HCT116 (cell line): ENCODE measurements around the gene MUTYH. TPM values are rescaled to one million over a fixed set of nuclear protein-coding genes. Genes with fewer than 3 reads are reported as not detected.

ENCODE experiments used
- ATAC-seq: fragments of 200-7000 bp; cut with Tn5 transposase; 2 replicates; pipeline ENCODE4 v1.9.1; 2020; ENCODE audit warnings: mild to moderate bottlenecking, moderate library complexity
- Bru-seq: library from RNA; stranded (reverse); fragments of 400-500 nt; gene quantifications from one replicate; lab custom pipeline; 2021; lab: Mats Ljungman, UMichigan
- BruChase-seq, 2 experiments: library from RNA; stranded (reverse); fragments of 400-500 nt; gene quantifications; one replicate each; lab custom pipeline; 2021; lab: Mats Ljungman, UMichigan
- BruUV-seq: library from RNA; stranded (reverse); fragments of 400-500 nt; replicated peaks from 2 replicates; lab custom pipeline; 2021; lab: Mats Ljungman, UMichigan
- CTCF ChIA-PET: fragments of 300-600 bp; sonication (Branson Sonifier 250); formaldehyde crosslinking; loops from one replicate; lab custom pipeline; 2021; ENCODE audit warnings: antibody characterized with exemption; lab: Charles Lee
- POLR2A ChIA-PET: fragments of 300-600, 350-600 bp; sonication (Branson Sonifier 250); formaldehyde crosslinking; loops from one replicate; lab custom pipeline; 2021; ENCODE audit warnings: antibody characterized with exemption; lab: Charles Lee
- RAD21 ChIA-PET, 2 experiments: fragments of 300-600 bp; sonication (Branson Sonifier 250); formaldehyde crosslinking; loops; one replicate each; lab custom pipeline; 2023; ENCODE audit warnings: low total read pairs in 2 of 2; ENCODE audit not compliant: uncharacterized antibody in 2 of 2, unreplicated experiment in 2 of 2, low non-redundant PET in 1 of 2; lab: Charles Lee
- DNase-seq: peaks from one replicate; pipeline ENCODE4 v3.0.0-alpha.2; 2010; ENCODE audit warnings: low read depth, low spot score
- H2AFZ ChIP-seq: fragments of 200-600 bp; shearing (Covaris generic), sonication (generic); 2 replicates; pipeline ENCODE4 v1.6.1; 2017; ENCODE audit warnings: low read depth, mixed run types, mixed read lengths, antibody characterized with exemption, low read length; ENCODE audit not compliant: poor library complexity, severe bottlenecking
- H3K27ac ChIP-seq: 2 replicates; pipeline ENCODE4 v1.5.1; 2012; ENCODE audit warnings: low read depth, low read length
- H3K27me3 ChIP-seq: fragments of 200-600 bp; sonication (generic); 2 replicates; pipeline ENCODE4 v1.6.1; 2016; ENCODE audit warnings: mixed run types, low read length, mixed read lengths; ENCODE audit not compliant: insufficient read depth
- H3K36me3 ChIP-seq, 2 experiments: fragments of 200-500 bp in 1 of 2; fragments of 200-600 bp in 1 of 2; sonication (Bioruptor generic) in 1 of 2; sonication (generic) in 1 of 2; 2 replicates each; pipeline versions ENCODE4 v1.5.1 to v1.6.1; 2014 to 2016; ENCODE audit warnings: low read length in 2 of 2, inconsistent platforms in 1 of 2, mixed read lengths in 1 of 2, mixed run types in 1 of 2; ENCODE audit not compliant: insufficient read depth in 2 of 2, control insufficient read depth in 1 of 2
- H3K4me1 ChIP-seq, 2 experiments: fragments of 200-600 bp in 1 of 2; sonication (generic) in 1 of 2; 2 replicates each; pipeline versions ENCODE4 v1.5.1 to v1.6.1; 2012 to 2017; ENCODE audit warnings: low read length in 2 of 2, inconsistent platforms in 1 of 2, mild to moderate bottlenecking in 1 of 2, mixed read lengths in 1 of 2, mixed run types in 1 of 2, moderate library complexity in 1 of 2; ENCODE audit not compliant: insufficient read depth in 2 of 2, control insufficient read depth in 1 of 2
- H3K4me2 ChIP-seq: fragments of 200-600 bp; sonication (generic); 2 replicates; pipeline ENCODE4 v1.6.1; 2017; ENCODE audit warnings: mixed run types, low read length, mixed read lengths
- H3K4me3 ChIP-seq, 2 experiments: fragments of 200-600 bp in 1 of 2; sonication (generic) in 1 of 2; replicated peaks in 1 of 2; 2 replicates each; pipeline ENCODE4 v1.5.1; 2011 to 2016; ENCODE audit warnings: low read length in 2 of 2, control low read depth in 1 of 2, low read depth in 1 of 2, mild to moderate bottlenecking in 1 of 2, mixed read lengths in 1 of 2, mixed run types in 1 of 2
- H3K79me2 ChIP-seq: fragments of 200-600 bp; sonication (generic); 2 replicates; pipeline ENCODE4 v1.6.1; 2017; ENCODE audit warnings: mild to moderate bottlenecking, mixed run types, low read length, moderate library complexity, mixed read lengths; ENCODE audit not compliant: insufficient read depth
- H3K9ac ChIP-seq: fragments of 200-600 bp; sonication (generic); 2 replicates; pipeline ENCODE4 v1.6.1; 2016; ENCODE audit warnings: low read length, mixed read lengths
- H3K9me2 ChIP-seq: fragments of 200-600 bp; sonication (generic), shearing (Covaris generic); 2 replicates; pipeline ENCODE4 v1.6.1; 2017; ENCODE audit warnings: mixed run types, mild to moderate bottlenecking, moderate library complexity; ENCODE audit not compliant: insufficient read depth
- H3K9me3 ChIP-seq, 2 experiments: fragments of 200-500 bp in 1 of 2; fragments of 200-600 bp in 1 of 2; sonication (Bioruptor generic) in 1 of 2; sonication (generic) in 1 of 2; 2 replicates each; pipeline ENCODE4 v1.6.1; 2014 to 2017; ENCODE audit warnings: low read length in 2 of 2, mixed read lengths in 2 of 2, inconsistent platforms in 1 of 2, low read depth in 1 of 2, mild to moderate bottlenecking in 1 of 2, mixed run types in 1 of 2, moderate library complexity in 1 of 2; ENCODE audit not compliant: control insufficient read depth in 1 of 2, insufficient read depth in 1 of 2
- H4K20me1 ChIP-seq: fragments of 200-600 bp; sonication (generic), shearing (Covaris generic); 2 replicates; pipeline ENCODE4 v1.6.1; 2017; ENCODE audit warnings: mixed run types, mild to moderate bottlenecking, moderate library complexity; ENCODE audit not compliant: insufficient read depth
- CBX3 ChIP-seq: IDR thresholded peaks from 2 replicates; pipeline ENCODE4 v1.6.1; 2012; ENCODE audit warnings: low read depth
- CEBPB ChIP-seq: IDR thresholded peaks from 2 replicates; pipeline ENCODE4 v1.6.1; 2012; ENCODE audit warnings: low read depth
- EGR1 ChIP-seq: IDR thresholded peaks from 2 replicates; pipeline ENCODE4 v1.6.1; 2012; ENCODE audit warnings: low read depth
- ELF1 ChIP-seq: IDR thresholded peaks from 2 replicates; pipeline ENCODE4 v1.6.1; 2012; ENCODE audit warnings: low read depth, borderline replicate concordance
- EZH2 ChIP-seq: fragments of 200-600 bp; sonication (generic); IDR thresholded peaks from 2 replicates; pipeline ENCODE4 v1.6.1; 2017; ENCODE audit warnings: antibody characterized with exemption, mixed run types
- FOSL1 ChIP-seq: IDR thresholded peaks from 2 replicates; pipeline ENCODE4 v1.6.1; 2012; ENCODE audit warnings: low read depth
- JUND ChIP-seq: IDR thresholded peaks from 2 replicates; pipeline ENCODE4 v1.6.1; 2012
- POLR2A ChIP-seq: IDR thresholded peaks from 2 replicates; pipeline ENCODE4 v1.7.0; 2011; ENCODE audit warnings: borderline replicate concordance; ENCODE audit not compliant: insufficient read depth, insufficient read length; ENCODE audit errors: extremely low read depth
- POLR2AphosphoS5 ChIP-seq: IDR thresholded peaks from 2 replicates; pipeline ENCODE4 v1.6.1; 2011; ENCODE audit warnings: mild to moderate bottlenecking, low read depth, low read length, moderate library complexity
- RAD21 ChIP-seq: IDR thresholded peaks from 2 replicates; pipeline ENCODE4 v1.6.1; 2012; ENCODE audit warnings: low read depth, mild to moderate bottlenecking
- SIN3A ChIP-seq: IDR thresholded peaks from 2 replicates; pipeline ENCODE4 v1.6.1; 2012; ENCODE audit warnings: low read depth
- SRF ChIP-seq: IDR thresholded peaks from 2 replicates; pipeline ENCODE4 v1.6.1; 2012; ENCODE audit warnings: low read depth
- TCF7L2 ChIP-seq: IDR thresholded peaks from 2 replicates; pipeline ENCODE4 v1.7.0; 2011; ENCODE audit warnings: borderline replicate concordance, inconsistent platforms; ENCODE audit not compliant: insufficient read depth, insufficient read length; ENCODE audit errors: extremely low read depth
- ZFX ChIP-seq: fragments of 450-650 bp; IDR thresholded peaks from 2 replicates; pipeline ENCODE4 v1.6.1; 2017
- intact Hi-C: fragments of 100-400 bp; cut with micrococcal nuclease; formaldehyde crosslinking; loops from 2 replicates; pipeline ENCODE4 v1.10.0; 2022
- long read RNA-seq: library from polyadenylated mRNA; unstranded; transcript quantifications from one replicate; pipeline ENCODE4 v2.0.0, GENCODE V29; 2021; ENCODE audit not compliant: unreplicated experiment
- polyA plus RNA-seq: library from polyadenylated mRNA; unstranded; fragments of >200 nt; gene quantifications from 2 replicates; pipeline ENCODE4 v1.2.1, GENCODE V29; 2012; ENCODE audit warnings: missing spikeins
- total RNA-seq: library from RNA; stranded (reverse); gene quantifications from one replicate; pipeline ENCODE4 v1.2.1, GENCODE V29; 2021; ENCODE audit not compliant: unreplicated experiment
- TF ChIP-seq, protein P1 (sequence below): IDR thresholded peaks from 2 replicates; pipeline ENCODE4 v1.6.1; 2012; ENCODE audit warnings: low read depth
- TF ChIP-seq, protein P2 (sequence below): IDR thresholded peaks from 2 replicates; pipeline ENCODE4 v1.6.1; 2012
- TF ChIP-seq, protein P3 (sequence below), 3 experiments: fragments of 200-600 bp in 1 of 3; sonication (generic) in 1 of 3; IDR thresholded peaks in 2 of 3; conservative IDR thresholded peaks in 1 of 3; 2 replicates each; pipeline ENCODE4 v1.5.1; 2012 to 2017; ENCODE audit warnings: low read depth in 2 of 3, low read length in 2 of 3, antibody characterized with exemption in 1 of 3, borderline replicate concordance in 1 of 3, control low read depth in 1 of 3, mild to moderate bottlenecking in 1 of 3, mixed read lengths in 1 of 3, mixed run types in 1 of 3, moderate library complexity in 1 of 3; ENCODE audit not compliant: insufficient read depth in 1 of 3

MUTYH gene
- total RNA-seq (44.8 TPM), Bru-seq, nascent RNA (percentile 78 among the genes with signal in this experiment), BruChase-seq, experiment 1, labeled RNA remaining after a 6-hour chase (percentile 71 among the genes with signal in this experiment), BruChase-seq, experiment 2, labeled RNA remaining after a 2-hour chase (percentile 73 among the genes with signal in this experiment)
- 31.1 and 33.3 TPM in 2 replicates for polyA plus RNA-seq
- long read RNA-seq, transcript MUTYH-202 (16 exons, 1,776 nt), result major isoform, 11 of 43 reads
- long read RNA-seq, partial matches to known transcripts, result 9 of 43 reads
- long read RNA-seq, other reads (novel, unspliced or antisense), result 21 of 43 reads

DNA sequence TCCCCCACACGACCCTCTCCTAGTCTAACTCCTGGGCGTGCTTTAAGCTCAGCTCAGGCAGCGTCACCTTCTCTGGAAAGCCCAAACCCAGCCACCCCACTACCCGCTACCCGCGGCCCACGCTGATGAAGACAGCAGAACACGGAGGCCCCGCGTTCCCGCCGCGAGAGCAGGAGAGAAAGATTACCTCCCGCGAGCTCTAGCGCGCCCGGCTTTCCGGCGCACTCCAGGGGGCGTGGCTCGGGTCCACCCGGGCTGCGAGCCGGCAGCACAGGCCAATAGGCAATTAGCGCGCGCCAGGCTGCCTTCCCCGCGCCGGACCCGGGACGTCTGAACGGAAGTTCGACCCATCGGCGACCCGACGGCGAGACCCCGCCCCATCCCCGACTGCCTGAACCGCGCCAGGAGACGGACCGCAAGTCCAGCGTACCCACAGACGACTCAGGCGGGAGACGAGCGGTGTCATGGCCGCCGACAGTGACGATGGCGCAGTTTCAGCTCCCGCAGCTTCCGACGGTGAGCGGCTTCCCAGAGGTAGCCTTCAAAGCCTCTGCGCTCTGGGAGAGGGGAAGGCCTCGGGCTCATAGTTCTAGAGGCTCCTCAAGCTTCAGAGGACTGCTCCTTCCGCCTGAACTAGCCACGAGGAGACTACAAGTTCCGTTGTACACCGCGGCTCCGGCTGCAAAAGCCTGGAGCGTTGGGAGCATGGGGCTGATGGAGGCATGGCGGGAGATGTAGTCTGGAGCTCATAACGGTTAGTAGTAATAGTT is at the start of gene MUTYH, which contains the start of gene TOE1:
Gene MUTYH (minus strand): TSS at position 652 of the 770 bp plus-strand sequence. CDS start 5,935 bp downstream, outside the sequence.
Gene TOE1 (plus strand): TSS at position 382 of the 770 bp plus-strand sequence. CDS start 83 bp downstream, at position 465.
- peaks cover 21 to 50% of the 10 kb centered on the region in 2 experiments for H3K4me1 ChIP-seq
- intact Hi-C loops, result loop anchor here (2.0 to 5.0 kb wide), 3 partner anchors 35 to 328 kb away; partner anchors contain the start of genes HECTD3 and UROD
- DNase-seq (peak; percentile 79), ATAC-seq (peak; percentile 90)
- peak within 1 kb of the TSS; percentile 95 for H3K9ac ChIP-seq
- peaks cover 15 to 39% of the 10 kb centered on the region in 2 experiments; a peak in 2 of 4 replicates for H3K36me3 ChIP-seq
- POLR2A ChIA-PET, result interaction anchor here (0.7 to 2.8 kb wide), 18 partner anchors 9 to 618 kb away, joined by 3 to 13 read pairs (median 6); partner anchors contain the start of genes CCDC163, HPDL, MMACHC and PRDX1
- peaks cover 43% of the 10 kb centered on the region for H3K79me2 ChIP-seq
- H3K4me2 ChIP-seq, result peak within 1 kb of the TSS; percentile 90
- RAD21 ChIA-PET, result interaction anchor here (1.5 to 1.7 kb wide), 2 partner anchors 150 to 328 kb away, joined by 4 to 5 read pairs; partner anchors contain the start of genes TESK2 (in 1 of the 2) and UROD (in 1 of the 2)
- H3K27me3 ChIP-seq, result no peaks in the 10 kb centered on the region
- H2AFZ ChIP-seq, result peak within 1 kb of the TSS; percentile 62
- no TSS peak for BruUV-seq
- H3K27ac ChIP-seq, result peak within 1 kb of the TSS; percentile 82
- H3K9me3 ChIP-seq, result peaks cover 0 to 3% of the 10 kb centered on the region in 2 experiments; a peak in 1 of 4 replicates
- H3K4me3 ChIP-seq, result peak within 1 kb of the TSS; percentile 93 to 94
- H4K20me1 ChIP-seq, result no peaks in the 10 kb centered on the region
- CTCF ChIA-PET, result interaction anchor here (0.6 to 1.4 kb wide), 5 partner anchors 36 to 326 kb away, joined by 3 to 7 read pairs (median 4); no protein-coding TSS in a partner anchor
- H3K9me2 ChIP-seq, result no peaks in the 10 kb centered on the region
- TF ChIP-seq, protein P1, sequence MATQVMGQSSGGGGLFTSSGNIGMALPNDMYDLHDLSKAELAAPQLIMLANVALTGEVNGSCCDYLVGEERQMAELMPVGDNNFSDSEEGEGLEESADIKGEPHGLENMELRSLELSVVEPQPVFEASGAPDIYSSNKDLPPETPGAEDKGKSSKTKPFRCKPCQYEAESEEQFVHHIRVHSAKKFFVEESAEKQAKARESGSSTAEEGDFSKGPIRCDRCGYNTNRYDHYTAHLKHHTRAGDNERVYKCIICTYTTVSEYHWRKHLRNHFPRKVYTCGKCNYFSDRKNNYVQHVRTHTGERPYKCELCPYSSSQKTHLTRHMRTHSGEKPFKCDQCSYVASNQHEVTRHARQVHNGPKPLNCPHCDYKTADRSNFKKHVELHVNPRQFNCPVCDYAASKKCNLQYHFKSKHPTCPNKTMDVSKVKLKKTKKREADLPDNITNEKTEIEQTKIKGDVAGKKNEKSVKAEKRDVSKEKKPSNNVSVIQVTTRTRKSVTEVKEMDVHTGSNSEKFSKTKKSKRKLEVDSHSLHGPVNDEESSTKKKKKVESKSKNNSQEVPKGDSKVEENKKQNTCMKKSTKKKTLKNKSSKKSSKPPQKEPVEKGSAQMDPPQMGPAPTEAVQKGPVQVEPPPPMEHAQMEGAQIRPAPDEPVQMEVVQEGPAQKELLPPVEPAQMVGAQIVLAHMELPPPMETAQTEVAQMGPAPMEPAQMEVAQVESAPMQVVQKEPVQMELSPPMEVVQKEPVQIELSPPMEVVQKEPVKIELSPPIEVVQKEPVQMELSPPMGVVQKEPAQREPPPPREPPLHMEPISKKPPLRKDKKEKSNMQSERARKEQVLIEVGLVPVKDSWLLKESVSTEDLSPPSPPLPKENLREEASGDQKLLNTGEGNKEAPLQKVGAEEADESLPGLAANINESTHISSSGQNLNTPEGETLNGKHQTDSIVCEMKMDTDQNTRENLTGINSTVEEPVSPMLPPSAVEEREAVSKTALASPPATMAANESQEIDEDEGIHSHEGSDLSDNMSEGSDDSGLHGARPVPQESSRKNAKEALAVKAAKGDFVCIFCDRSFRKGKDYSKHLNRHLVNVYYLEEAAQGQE, result no peak
- TF ChIP-seq POLR2AphosphoS5 (peak; percentile 87), CBX3 (peak; percentile 58), CEBPB (no peak), JUND (no peak), SIN3A (peak; percentile 90), ZFX (peak; percentile 52; the same call in 1 of the 2 replicates), RAD21 (no peak), POLR2A (peak; percentile 46), FOSL1 (no peak), SRF (no peak; the same call in 1 of the 2 replicates), EZH2 (no peak), TCF7L2 (peak; percentile 57), EGR1 (no peak), ELF1 (no peak; the same call in 1 of the 2 replicates)
- TF ChIP-seq, protein P2, sequence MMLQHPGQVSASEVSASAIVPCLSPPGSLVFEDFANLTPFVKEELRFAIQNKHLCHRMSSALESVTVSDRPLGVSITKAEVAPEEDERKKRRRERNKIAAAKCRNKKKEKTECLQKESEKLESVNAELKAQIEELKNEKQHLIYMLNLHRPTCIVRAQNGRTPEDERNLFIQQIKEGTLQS, result no peak
- TF ChIP-seq, protein P3, sequence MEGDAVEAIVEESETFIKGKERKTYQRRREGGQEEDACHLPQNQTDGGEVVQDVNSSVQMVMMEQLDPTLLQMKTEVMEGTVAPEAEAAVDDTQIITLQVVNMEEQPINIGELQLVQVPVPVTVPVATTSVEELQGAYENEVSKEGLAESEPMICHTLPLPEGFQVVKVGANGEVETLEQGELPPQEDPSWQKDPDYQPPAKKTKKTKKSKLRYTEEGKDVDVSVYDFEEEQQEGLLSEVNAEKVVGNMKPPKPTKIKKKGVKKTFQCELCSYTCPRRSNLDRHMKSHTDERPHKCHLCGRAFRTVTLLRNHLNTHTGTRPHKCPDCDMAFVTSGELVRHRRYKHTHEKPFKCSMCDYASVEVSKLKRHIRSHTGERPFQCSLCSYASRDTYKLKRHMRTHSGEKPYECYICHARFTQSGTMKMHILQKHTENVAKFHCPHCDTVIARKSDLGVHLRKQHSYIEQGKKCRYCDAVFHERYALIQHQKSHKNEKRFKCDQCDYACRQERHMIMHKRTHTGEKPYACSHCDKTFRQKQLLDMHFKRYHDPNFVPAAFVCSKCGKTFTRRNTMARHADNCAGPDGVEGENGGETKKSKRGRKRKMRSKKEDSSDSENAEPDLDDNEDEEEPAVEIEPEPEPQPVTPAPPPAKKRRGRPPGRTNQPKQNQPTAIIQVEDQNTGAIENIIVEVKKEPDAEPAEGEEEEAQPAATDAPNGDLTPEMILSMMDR (IDR thresholded peaks at IDR 0.05 in 2 of 3, conservative IDR thresholded peaks at IDR 0.05 in 1 of 3; ENCODE audit: borderline replicate concordance in 1 of 3, insufficient read depth in 1 of 3, low read depth in 2 of 3, low read length in 2 of 3), result no peak
